PC-3 (cell line): ENCODE results near the gene TGFA.
A peak's percentile ranks its signal among the peaks of the same experiment; 100 is the strongest.

Experiments
- EZH2phosphoT487 ChIP-seq: fragments of 300-600 bp; sonication (generic); IDR thresholded peaks from 2 replicates; pipeline ENCODE4 v1.6.1; 2018; ENCODE audit warnings: mild to moderate bottlenecking, antibody characterized with exemption, low read length, borderline replicate concordance
- TF ChIP-seq, protein P1 (sequence below): fragments of 300-600 bp; sonication (generic); conservative IDR thresholded peaks from 2 replicates; pipeline ENCODE4 v1.5.1; 2017; ENCODE audit warnings: antibody characterized with exemption, low read depth, mild to moderate bottlenecking, low read length

DNA sequence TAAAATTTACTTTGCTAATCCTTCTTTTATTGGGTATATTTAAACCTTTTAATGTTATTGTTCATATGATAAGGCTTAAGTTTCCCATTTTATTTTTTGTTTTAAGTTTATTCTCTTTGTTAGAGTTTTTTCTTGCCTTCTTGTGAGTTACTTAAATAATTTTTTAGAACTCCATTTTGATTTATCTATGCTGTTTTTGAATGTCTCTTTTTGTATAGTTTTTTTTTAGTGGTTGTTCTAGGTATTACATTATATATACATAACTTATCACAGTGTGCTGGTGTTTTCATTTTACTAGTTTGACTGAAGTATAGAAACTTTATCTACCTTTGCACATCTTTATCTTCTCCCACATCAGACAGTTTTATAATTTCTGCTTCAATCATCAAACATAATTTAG is 49.4 kb upstream of the TGFA start:
- TF ChIP-seq, protein P1, sequence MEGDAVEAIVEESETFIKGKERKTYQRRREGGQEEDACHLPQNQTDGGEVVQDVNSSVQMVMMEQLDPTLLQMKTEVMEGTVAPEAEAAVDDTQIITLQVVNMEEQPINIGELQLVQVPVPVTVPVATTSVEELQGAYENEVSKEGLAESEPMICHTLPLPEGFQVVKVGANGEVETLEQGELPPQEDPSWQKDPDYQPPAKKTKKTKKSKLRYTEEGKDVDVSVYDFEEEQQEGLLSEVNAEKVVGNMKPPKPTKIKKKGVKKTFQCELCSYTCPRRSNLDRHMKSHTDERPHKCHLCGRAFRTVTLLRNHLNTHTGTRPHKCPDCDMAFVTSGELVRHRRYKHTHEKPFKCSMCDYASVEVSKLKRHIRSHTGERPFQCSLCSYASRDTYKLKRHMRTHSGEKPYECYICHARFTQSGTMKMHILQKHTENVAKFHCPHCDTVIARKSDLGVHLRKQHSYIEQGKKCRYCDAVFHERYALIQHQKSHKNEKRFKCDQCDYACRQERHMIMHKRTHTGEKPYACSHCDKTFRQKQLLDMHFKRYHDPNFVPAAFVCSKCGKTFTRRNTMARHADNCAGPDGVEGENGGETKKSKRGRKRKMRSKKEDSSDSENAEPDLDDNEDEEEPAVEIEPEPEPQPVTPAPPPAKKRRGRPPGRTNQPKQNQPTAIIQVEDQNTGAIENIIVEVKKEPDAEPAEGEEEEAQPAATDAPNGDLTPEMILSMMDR, result peak; percentile 36; the same call in 1 of the 2 replicates
- no peak for TF ChIP-seq EZH2phosphoT487
